HFFc6 (cell line): ENCODE results near the gene CREG1. TPM values are rescaled to one million over a fixed set of nuclear protein-coding genes. Genes with fewer than 3 reads are reported as not detected.

Source experiments
- DNase-seq: peaks from one replicate; pipeline ENCODE4 v3.0.0-alpha.2; 2018
- H3K27ac Mint-ChIP-seq: 2 replicates; pipeline ENCODE4 v1.8.0; 2020; ENCODE audit warnings: mild to moderate bottlenecking, mixed read lengths
- H3K27me3 Mint-ChIP-seq: 2 replicates; pipeline ENCODE4 v1.8.0; 2021; ENCODE audit warnings: mild to moderate bottlenecking, moderate library complexity, mixed read lengths; ENCODE audit not compliant: insufficient read depth
- H3K36me3 Mint-ChIP-seq: 2 replicates; pipeline ENCODE4 v1.8.0; 2021; ENCODE audit warnings: low read depth, mixed read lengths
- H3K4me1 Mint-ChIP-seq: 2 replicates; pipeline ENCODE4 v1.8.0; 2020; ENCODE audit warnings: low read depth, mixed read lengths
- H3K4me3 Mint-ChIP-seq: 2 replicates; pipeline ENCODE4 v1.8.0; 2020; ENCODE audit warnings: mild to moderate bottlenecking, moderate library complexity, mixed read lengths
- H3K9me3 Mint-ChIP-seq: 2 replicates; pipeline ENCODE4 v1.8.0; 2020; ENCODE audit warnings: mild to moderate bottlenecking, mixed read lengths
- CTCF ChIP-seq: fragments of 200-600 bp; sonication (generic); IDR thresholded peaks from 2 replicates; pipeline ENCODE4 v1.5.0; 2021; ENCODE audit warnings: antibody characterized with exemption, mild to moderate bottlenecking
- total RNA-seq, 6 experiments: library from RNA; stranded (reverse); fragmentation: NEBNext Ultra II Directional; extraction: Animal tissue kit (Norgen Biotek cat#: 25700); gene quantifications; 2 replicates in 1 of 6; 3 replicates in 5 of 6; pipeline ENCODE4 v1.2.3, GENCODE V29; 2021

The CREG1 gene
- total RNA-seq, 6 experiments from 2014 or later, result 13.6 to 21.7 (median 16.7) TPM

- no peak for DNase-seq
- Mint-ChIP-seq H3K9me3 (no peaks in the 10 kb centered on the region), H3K27ac (no peak overlapping the region), H3K27me3 (peaks cover 34% of the 10 kb centered on the region), H3K4me3 (no peak overlapping the region), H3K36me3 (no peaks in the 10 kb centered on the region), H3K4me1 (no peaks in the 10 kb centered on the region)
- TF ChIP-seq CTCF, result no peak
Observed at GRCh38 chr1:167593860-167594259, 40.3 kb upstream of the CREG1 start.

GRCh38 chr1:167592475-167592874, 38.9 kb upstream of the CREG1 start:
- Mint-ChIP-seq H3K9me3 (no peaks in the 10 kb centered on the region), H3K4me3 (no peak overlapping the region), H3K27me3 (peaks cover 24% of the 10 kb centered on the region), H3K27ac (no peak overlapping the region), H3K4me1 (no peaks in the 10 kb centered on the region), H3K36me3 (no peaks in the 10 kb centered on the region)
- no peak for TF ChIP-seq CTCF
- no peak for DNase-seq

- Mint-ChIP-seq H3K36me3 (no peaks in the 10 kb centered on the region), H3K27ac (no peak overlapping the region), H3K27me3 (peaks cover 34% of the 10 kb centered on the region), H3K4me3 (no peak overlapping the region), H3K4me1 (no peaks in the 10 kb centered on the region), H3K9me3 (no peaks in the 10 kb centered on the region)
- no peak for TF ChIP-seq CTCF
- no peak for DNase-seq
Observed at GRCh38 chr1:167588361-167588760, 34.8 kb upstream of the CREG1 start.

- Mint-ChIP-seq H3K4me1 (no peaks in the 10 kb centered on the region), H3K4me3 (no peak overlapping the region), H3K9me3 (no peaks in the 10 kb centered on the region), H3K36me3 (no peaks in the 10 kb centered on the region), H3K27me3 (peaks cover 33% of the 10 kb centered on the region), H3K27ac (no peak overlapping the region)
- no peak for DNase-seq
- TF ChIP-seq CTCF, result no peak
Observed at GRCh38 chr1:167587872-167588271, 34.3 kb upstream of the CREG1 start.

GRCh38 chr1:167587342-167587741, 33.8 kb upstream of the CREG1 start:
- no peaks in the 10 kb centered on the region for H3K4me1 Mint-ChIP-seq
- H3K4me3 Mint-ChIP-seq, result no peak overlapping the region

More at GRCh38 chr1:167587342-167587741, 33.8 kb upstream of the CREG1 start:
- TF ChIP-seq CTCF, result no peak
- no peaks in the 10 kb centered on the region for H3K36me3 Mint-ChIP-seq
- no peaks in the 10 kb centered on the region for H3K9me3 Mint-ChIP-seq
- peaks cover 37% of the 10 kb centered on the region for H3K27me3 Mint-ChIP-seq
- no peak for DNase-seq
- H3K27ac Mint-ChIP-seq, result no peak overlapping the region
